CD4-positive, alpha-beta memory T cell (primary cell): ENCODE measurements around the gene TWIST1. TPM values are rescaled to one million over a fixed set of nuclear protein-coding genes. Genes with fewer than 3 reads are reported as not detected.

Source experiments
- CTCF ChIA-PET: fragments of 350-600 bp; sonication (Branson Sonifier 250); formaldehyde crosslinking; loops from one replicate; lab custom pipeline; 2021; ENCODE audit warnings: inconsistent platforms; ENCODE audit not compliant: partially characterized antibody; lab: Charles Lee
- POLR2A ChIA-PET: fragments of 350-600 bp; sonication (Branson Sonifier 250); formaldehyde crosslinking; loops from one replicate; lab custom pipeline; 2021; ENCODE audit not compliant: partially characterized antibody; lab: Charles Lee
- DNase-seq, 5 donors: peaks; one replicate each; pipeline versions ENCODE4 v3.0.0 to v3.0.0-alpha.2; 2020 to 2022; ENCODE audit warnings: mixed read lengths in 1 of 5
- H3K27ac ChIP-seq: one replicate; pipeline ENCODE4 v1.7.0; 2013; ENCODE audit warnings: low read depth, low read length
- H3K27me3 ChIP-seq: 2 replicates; pipeline ENCODE4 v1.7.0; 2013; ENCODE audit warnings: mild to moderate bottlenecking, low read length, moderate library complexity; ENCODE audit not compliant: insufficient read depth
- H3K36me3 ChIP-seq: 2 replicates; pipeline ENCODE4 v1.7.0; 2013; ENCODE audit warnings: mild to moderate bottlenecking, low read length, moderate library complexity; ENCODE audit not compliant: insufficient read depth
- H3K4me1 ChIP-seq: 2 replicates; pipeline ENCODE4 v1.7.0; 2013; ENCODE audit warnings: mild to moderate bottlenecking, low read length, moderate library complexity; ENCODE audit not compliant: insufficient read depth
- H3K4me3 ChIP-seq, 2 donors: one replicate each; pipeline ENCODE4 v1.7.0; 2013; ENCODE audit warnings: low read length in 2 of 2, mild to moderate bottlenecking in 1 of 2
- H3K9me3 ChIP-seq, 2 donors: one replicate each; pipeline ENCODE4 v1.7.0; 2013; ENCODE audit warnings: low read length in 2 of 2, control low read depth in 1 of 2; ENCODE audit not compliant: control insufficient read depth in 1 of 2
- H3K27ac Mint-ChIP-seq, 7 donors: one replicate each; pipeline ENCODE4 v1.8.0; 2020 to 2021; ENCODE audit warnings: mixed read lengths in 7 of 7, mild to moderate bottlenecking in 6 of 7, inconsistent platforms in 3 of 7, moderate library complexity in 3 of 7
- H3K27me3 Mint-ChIP-seq, 2 donors: one replicate each; pipeline ENCODE4 v1.8.0; 2020 to 2021; ENCODE audit warnings: mixed read lengths in 2 of 2
- H3K36me3 Mint-ChIP-seq, 2 donors: one replicate each; pipeline ENCODE4 v1.8.0; 2020 to 2021; ENCODE audit warnings: mixed read lengths in 2 of 2, inconsistent platforms in 1 of 2, mild to moderate bottlenecking in 1 of 2
- H3K4me1 Mint-ChIP-seq, 4 donors: one replicate each; pipeline ENCODE4 v1.8.0; 2020 to 2021; ENCODE audit warnings: mixed read lengths in 4 of 4, mild to moderate bottlenecking in 1 of 4
- H3K4me3 Mint-ChIP-seq, 8 donors: one replicate each; pipeline ENCODE4 v1.8.0; 2020 to 2021; ENCODE audit warnings: mixed read lengths in 8 of 8, mild to moderate bottlenecking in 7 of 8, moderate library complexity in 6 of 8, inconsistent platforms in 3 of 8
- H3K9me3 Mint-ChIP-seq, 8 donors: one replicate each; pipeline ENCODE4 v1.8.0; 2020 to 2021; ENCODE audit warnings: mixed read lengths in 8 of 8, mild to moderate bottlenecking in 5 of 8, inconsistent platforms in 3 of 8, moderate library complexity in 1 of 8
- intact Hi-C: fragments of 100-400 bp; cut with micrococcal nuclease; formaldehyde crosslinking; loops from one replicate; pipeline ENCODE4 v1.15.1; 2023
- polyA plus RNA-seq, 2 donors: library from polyadenylated mRNA; unstranded; fragments of 300-500 nt; fragmentation: Illumina TruSeq; gene quantifications; one replicate each; pipeline ENCODE4 v1.2.3, GENCODE V29; 2021
- total RNA-seq, 2 experiments: library from RNA; stranded (reverse); gene quantifications; one replicate each; pipeline ENCODE4 v1.2.3, GENCODE V29; 2021

TWIST1 gene
- total and polyA plus RNA-seq, 4 experiments from 2014 or later, result not detected

GRCh38 chr7:19099924-19100323 lies 17.5 kb downstream of the TWIST1 start:
- intact Hi-C loops, result no loop called here
- H3K9me3 ChIP-seq, result peaks cover 0 to 3% of the 10 kb centered on the region in 2 donors
- CTCF ChIA-PET, result no interaction called here
- no peaks in the 10 kb centered on the region for H3K36me3 ChIP-seq
- no peak overlapping the region for H3K4me3 ChIP-seq
- H3K27ac ChIP-seq, result no peak overlapping the region
- no peaks in the 10 kb centered on the region for H3K27me3 ChIP-seq
- Mint-ChIP-seq H3K9me3 (peaks cover 0 to 11% (median 4%) of the 10 kb centered on the region in 8 donors), H3K36me3 (no peaks in the 10 kb centered on the region), H3K27me3 (peaks cover 12% of the 10 kb centered on the region in 2 donors), H3K4me3 (no peak overlapping the region), H3K27ac (no peak overlapping the region), H3K4me1 (no peaks in the 10 kb centered on the region)
- no peaks in the 10 kb centered on the region for H3K4me1 ChIP-seq
- DNase-seq, result no peak
- POLR2A ChIA-PET, result no interaction called here

GRCh38 chr7:19099194-19099593 lies 18.2 kb downstream of the TWIST1 start:
- H3K36me3 Mint-ChIP-seq, result no peaks in the 10 kb centered on the region
- Histone ChIP-seq H3K27ac (no peak overlapping the region), H3K4me1 (no peaks in the 10 kb centered on the region), H3K27me3 (no peaks in the 10 kb centered on the region), H3K4me3 (no peak overlapping the region), H3K36me3 (no peaks in the 10 kb centered on the region), H3K9me3 (peaks cover 0 to 3% of the 10 kb centered on the region in 2 donors)
- H3K9me3 Mint-ChIP-seq, result peaks cover 0 to 11% (median 3%) of the 10 kb centered on the region in 8 donors
- no peak for DNase-seq
- ChIA-PET POLR2A (no interaction called here), CTCF (no interaction called here)
- intact Hi-C loops, result no loop called here
- H3K4me3 Mint-ChIP-seq, result no peak overlapping the region
- H3K4me1 Mint-ChIP-seq, result no peaks in the 10 kb centered on the region
- no peak overlapping the region for H3K27ac Mint-ChIP-seq
- H3K27me3 Mint-ChIP-seq, result peaks cover 9 to 10% of the 10 kb centered on the region in 2 donors

- Histone ChIP-seq H3K9me3 (peaks cover 0 to 3% of the 10 kb centered on the region in 2 donors), H3K27ac (no peak overlapping the region), H3K27me3 (no peaks in the 10 kb centered on the region), H3K4me1 (no peaks in the 10 kb centered on the region), H3K4me3 (no peak overlapping the region), H3K36me3 (no peaks in the 10 kb centered on the region)
- ChIA-PET CTCF (no interaction called here), POLR2A (no interaction called here)
- Mint-ChIP-seq H3K4me1 (no peaks in the 10 kb centered on the region), H3K27ac (no peak overlapping the region), H3K4me3 (no peak overlapping the region), H3K9me3 (peaks cover 0 to 11% (median 3%) of the 10 kb centered on the region in 8 donors), H3K36me3 (no peaks in the 10 kb centered on the region), H3K27me3 (peaks cover 9% of the 10 kb centered on the region in 2 donors)
- intact Hi-C loops, result no loop called here
- DNase-seq, result no peak
Observed at GRCh38 chr7:19098510-19098909, 18.9 kb downstream of the TWIST1 start.

GRCh38 chr7:19097165-19098055 lies 20.0 kb downstream of the TWIST1 start:
- Histone ChIP-seq H3K4me1 (no peaks in the 10 kb centered on the region), H3K4me3 (no peak overlapping the region), H3K9me3 (peaks cover 0 to 3% of the 10 kb centered on the region in 2 donors), H3K36me3 (no peaks in the 10 kb centered on the region), H3K27me3 (no peaks in the 10 kb centered on the region), H3K27ac (no peak overlapping the region)
- Mint-ChIP-seq H3K9me3 (peaks cover 0 to 3% (median 0%) of the 10 kb centered on the region in 8 donors), H3K27ac (no peak overlapping the region), H3K4me1 (no peaks in the 10 kb centered on the region), H3K27me3 (peaks cover 0 to 2% of the 10 kb centered on the region in 2 donors), H3K4me3 (no peak overlapping the region), H3K36me3 (no peaks in the 10 kb centered on the region)
- intact Hi-C loops, result no loop called here
- CTCF ChIA-PET, result no interaction called here
- no peak for DNase-seq
- POLR2A ChIA-PET, result no interaction called here

DNA sequence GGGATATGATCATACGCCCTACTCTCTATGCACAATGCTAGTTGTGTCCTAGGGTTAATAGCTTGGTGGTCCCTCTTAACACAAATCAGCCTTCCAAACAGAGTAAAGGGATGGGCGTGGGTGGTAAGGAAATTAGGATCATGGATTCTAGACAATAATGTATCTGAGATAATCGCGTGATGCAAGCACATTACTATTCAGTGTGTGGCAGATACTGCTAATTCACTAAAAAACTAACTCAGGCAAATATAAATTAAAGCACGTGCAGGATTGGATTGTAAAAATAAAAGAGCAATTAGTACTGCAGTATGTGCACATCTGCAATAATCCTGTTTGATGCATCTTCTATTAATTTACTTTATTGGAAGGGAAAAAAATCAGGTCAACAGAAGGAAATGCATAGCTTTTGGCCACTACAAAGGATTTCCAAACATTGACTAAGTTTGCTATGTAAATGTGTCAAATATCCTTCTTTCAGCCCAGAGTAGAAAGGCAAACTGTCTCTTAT lies 22.0 kb downstream of the TWIST1 start:
- H3K27ac Mint-ChIP-seq, result no peak overlapping the region
- H3K4me3 Mint-ChIP-seq, result no peak overlapping the region
- Histone ChIP-seq H3K36me3 (no peaks in the 10 kb centered on the region), H3K4me1 (no peaks in the 10 kb centered on the region), H3K4me3 (no peak overlapping the region), H3K9me3 (no peaks in the 10 kb centered on the region), H3K27me3 (no peaks in the 10 kb centered on the region), H3K27ac (no peak overlapping the region)
- ChIA-PET CTCF (no interaction called here), POLR2A (no interaction called here)
- peaks cover 0 to 2% (median 0%) of the 10 kb centered on the region in 8 donors for H3K9me3 Mint-ChIP-seq
- no peak for DNase-seq
- H3K4me1 Mint-ChIP-seq, result no peaks in the 10 kb centered on the region
- intact Hi-C loops, result no loop called here
- no peaks in the 10 kb centered on the region for H3K36me3 Mint-ChIP-seq
- peaks cover 0 to 2% of the 10 kb centered on the region in 2 donors for H3K27me3 Mint-ChIP-seq

DNA sequence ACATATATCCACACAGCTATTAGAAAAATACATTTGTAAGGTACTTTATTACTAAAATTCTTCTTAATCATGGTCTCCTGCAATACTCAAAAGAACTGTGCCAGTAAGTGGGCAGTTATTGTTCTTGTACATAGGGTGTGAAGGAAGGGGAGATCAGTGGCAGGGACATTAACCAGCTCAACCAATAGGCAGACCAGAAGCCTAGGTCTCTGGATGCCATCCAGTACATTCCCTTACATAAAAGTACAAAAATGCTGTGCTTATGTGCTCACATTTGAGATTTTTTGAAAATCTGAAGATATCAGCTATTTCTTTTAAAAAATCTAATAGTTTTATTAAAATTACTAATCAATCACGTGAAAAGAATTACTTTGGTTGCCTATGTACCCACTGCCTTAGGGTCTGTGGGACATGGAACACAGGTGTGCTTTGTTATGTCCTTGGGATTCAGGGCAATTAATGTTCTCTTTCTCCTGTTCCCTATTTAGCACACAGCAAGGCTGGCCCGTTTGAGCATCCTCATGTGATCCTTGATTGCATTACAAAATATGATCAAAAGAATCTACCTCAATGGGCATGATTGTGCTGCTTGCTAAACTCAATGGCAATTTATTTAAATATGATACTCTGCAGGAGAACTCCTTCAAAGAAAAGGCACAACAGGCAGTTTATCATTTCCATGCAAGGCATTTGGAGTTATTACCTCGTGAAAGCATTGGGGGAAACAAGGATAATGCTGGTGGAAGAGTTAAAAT lies 22.7 kb downstream of the TWIST1 start:
- intact Hi-C loops, result no loop called here

GRCh38 chr7:19094138-19094537 lies 23.3 kb downstream of the TWIST1 start:
- no peaks in the 10 kb centered on the region for H3K4me1 ChIP-seq
- no peak overlapping the region for H3K27ac ChIP-seq
- ChIA-PET POLR2A (no interaction called here), CTCF (no interaction called here)
- Mint-ChIP-seq H3K9me3 (peaks cover 0 to 2% (median 0%) of the 10 kb centered on the region in 8 donors), H3K4me3 (no peak overlapping the region), H3K36me3 (no peaks in the 10 kb centered on the region), H3K27me3 (peaks cover 0 to 2% of the 10 kb centered on the region in 2 donors), H3K27ac (peak overlapping the region in 1 of 7 donors; percentile 26), H3K4me1 (no peaks in the 10 kb centered on the region)
- intact Hi-C loops, result no loop called here
- no peak overlapping the region for H3K4me3 ChIP-seq
- no peak for DNase-seq
- H3K9me3 ChIP-seq, result no peaks in the 10 kb centered on the region
- H3K36me3 ChIP-seq, result no peaks in the 10 kb centered on the region
- no peaks in the 10 kb centered on the region for H3K27me3 ChIP-seq

More for the DNA sequence above, 22.7 kb downstream of the TWIST1 start:
- Histone ChIP-seq H3K4me3 (no peak overlapping the region), H3K9me3 (no peaks in the 10 kb centered on the region), H3K36me3 (no peaks in the 10 kb centered on the region), H3K4me1 (no peaks in the 10 kb centered on the region), H3K27me3 (no peaks in the 10 kb centered on the region), H3K27ac (no peak overlapping the region)
- ChIA-PET CTCF (no interaction called here), POLR2A (no interaction called here)
- Mint-ChIP-seq H3K4me1 (no peaks in the 10 kb centered on the region), H3K27me3 (peaks cover 0 to 2% of the 10 kb centered on the region in 2 donors), H3K9me3 (peaks cover 0 to 2% (median 0%) of the 10 kb centered on the region in 8 donors), H3K36me3 (no peaks in the 10 kb centered on the region), H3K27ac (no peak overlapping the region), H3K4me3 (no peak overlapping the region)
- no peak for DNase-seq
